ENCODE data around the gene PADI1.

DNA sequence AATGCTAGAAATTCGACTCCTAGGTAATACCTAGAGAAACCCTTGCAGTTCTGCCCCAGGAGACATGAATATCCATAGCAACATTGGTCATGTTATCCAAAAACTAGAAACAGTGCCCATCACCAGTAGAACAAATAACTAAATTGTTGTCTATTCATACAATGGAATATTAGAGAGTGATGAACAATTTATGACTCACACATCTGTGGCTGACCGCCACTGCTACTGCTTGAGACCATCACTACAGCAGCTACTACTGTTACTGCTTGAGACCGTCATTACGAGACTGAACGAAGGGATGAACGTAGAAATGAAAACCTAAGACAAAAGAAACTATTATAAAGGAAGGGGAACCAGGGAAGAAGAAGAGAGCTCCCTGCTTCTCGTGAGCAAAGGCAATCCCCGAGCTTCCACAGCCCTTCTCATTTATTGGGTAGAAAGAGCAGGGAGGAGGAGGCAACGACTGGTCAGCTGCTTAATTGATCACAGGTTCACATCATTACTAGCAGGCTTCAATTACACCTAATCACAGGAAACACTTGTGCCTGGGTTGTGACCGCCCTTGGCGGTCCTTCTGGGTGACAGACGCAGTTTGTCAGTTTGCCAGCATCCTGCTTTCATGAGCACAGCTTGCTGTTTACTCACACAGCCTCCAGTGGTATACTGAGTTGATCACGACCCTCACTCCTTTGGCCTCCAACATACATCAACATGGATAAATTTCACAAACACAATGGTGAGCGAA lies 88.9 kb downstream of the PADI1 start:
- TF ChIP-seq, protein P1, sequence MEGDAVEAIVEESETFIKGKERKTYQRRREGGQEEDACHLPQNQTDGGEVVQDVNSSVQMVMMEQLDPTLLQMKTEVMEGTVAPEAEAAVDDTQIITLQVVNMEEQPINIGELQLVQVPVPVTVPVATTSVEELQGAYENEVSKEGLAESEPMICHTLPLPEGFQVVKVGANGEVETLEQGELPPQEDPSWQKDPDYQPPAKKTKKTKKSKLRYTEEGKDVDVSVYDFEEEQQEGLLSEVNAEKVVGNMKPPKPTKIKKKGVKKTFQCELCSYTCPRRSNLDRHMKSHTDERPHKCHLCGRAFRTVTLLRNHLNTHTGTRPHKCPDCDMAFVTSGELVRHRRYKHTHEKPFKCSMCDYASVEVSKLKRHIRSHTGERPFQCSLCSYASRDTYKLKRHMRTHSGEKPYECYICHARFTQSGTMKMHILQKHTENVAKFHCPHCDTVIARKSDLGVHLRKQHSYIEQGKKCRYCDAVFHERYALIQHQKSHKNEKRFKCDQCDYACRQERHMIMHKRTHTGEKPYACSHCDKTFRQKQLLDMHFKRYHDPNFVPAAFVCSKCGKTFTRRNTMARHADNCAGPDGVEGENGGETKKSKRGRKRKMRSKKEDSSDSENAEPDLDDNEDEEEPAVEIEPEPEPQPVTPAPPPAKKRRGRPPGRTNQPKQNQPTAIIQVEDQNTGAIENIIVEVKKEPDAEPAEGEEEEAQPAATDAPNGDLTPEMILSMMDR (IDR thresholded peaks at IDR 0.05; ENCODE audit: insufficient read depth, low read length), result no peak
- TF ChIP-seq, protein P2, sequence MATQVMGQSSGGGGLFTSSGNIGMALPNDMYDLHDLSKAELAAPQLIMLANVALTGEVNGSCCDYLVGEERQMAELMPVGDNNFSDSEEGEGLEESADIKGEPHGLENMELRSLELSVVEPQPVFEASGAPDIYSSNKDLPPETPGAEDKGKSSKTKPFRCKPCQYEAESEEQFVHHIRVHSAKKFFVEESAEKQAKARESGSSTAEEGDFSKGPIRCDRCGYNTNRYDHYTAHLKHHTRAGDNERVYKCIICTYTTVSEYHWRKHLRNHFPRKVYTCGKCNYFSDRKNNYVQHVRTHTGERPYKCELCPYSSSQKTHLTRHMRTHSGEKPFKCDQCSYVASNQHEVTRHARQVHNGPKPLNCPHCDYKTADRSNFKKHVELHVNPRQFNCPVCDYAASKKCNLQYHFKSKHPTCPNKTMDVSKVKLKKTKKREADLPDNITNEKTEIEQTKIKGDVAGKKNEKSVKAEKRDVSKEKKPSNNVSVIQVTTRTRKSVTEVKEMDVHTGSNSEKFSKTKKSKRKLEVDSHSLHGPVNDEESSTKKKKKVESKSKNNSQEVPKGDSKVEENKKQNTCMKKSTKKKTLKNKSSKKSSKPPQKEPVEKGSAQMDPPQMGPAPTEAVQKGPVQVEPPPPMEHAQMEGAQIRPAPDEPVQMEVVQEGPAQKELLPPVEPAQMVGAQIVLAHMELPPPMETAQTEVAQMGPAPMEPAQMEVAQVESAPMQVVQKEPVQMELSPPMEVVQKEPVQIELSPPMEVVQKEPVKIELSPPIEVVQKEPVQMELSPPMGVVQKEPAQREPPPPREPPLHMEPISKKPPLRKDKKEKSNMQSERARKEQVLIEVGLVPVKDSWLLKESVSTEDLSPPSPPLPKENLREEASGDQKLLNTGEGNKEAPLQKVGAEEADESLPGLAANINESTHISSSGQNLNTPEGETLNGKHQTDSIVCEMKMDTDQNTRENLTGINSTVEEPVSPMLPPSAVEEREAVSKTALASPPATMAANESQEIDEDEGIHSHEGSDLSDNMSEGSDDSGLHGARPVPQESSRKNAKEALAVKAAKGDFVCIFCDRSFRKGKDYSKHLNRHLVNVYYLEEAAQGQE (IDR thresholded peaks at IDR 0.05; ENCODE audit: insufficient replicate concordance, low read depth), result no peak
- TF ChIP-seq POLR2AphosphoS5 (IDR thresholded peaks at IDR 0.05; ENCODE audit: low read depth) (no peak), SPI1 (IDR thresholded peaks at IDR 0.05; ENCODE audit: borderline replicate concordance, low read depth) (no peak), GABPA (IDR thresholded peaks at IDR 0.05; ENCODE audit: low read depth) (no peak)

Measured in HL-60 (cell line).